Measurements from ENCODE around the gene JCHAIN. TPM values are rescaled to one million over a fixed set of nuclear protein-coding genes. Genes with fewer than 3 reads are reported as not detected.
"Not testable (repeated sequence)": the region's sequence is repeated elsewhere in the genome, so short reads cannot be mapped to it uniquely, and the experiment has no call there.

JCHAIN gene
- total RNA-seq, 1 donor from 2014 or later = not detected

DNA sequence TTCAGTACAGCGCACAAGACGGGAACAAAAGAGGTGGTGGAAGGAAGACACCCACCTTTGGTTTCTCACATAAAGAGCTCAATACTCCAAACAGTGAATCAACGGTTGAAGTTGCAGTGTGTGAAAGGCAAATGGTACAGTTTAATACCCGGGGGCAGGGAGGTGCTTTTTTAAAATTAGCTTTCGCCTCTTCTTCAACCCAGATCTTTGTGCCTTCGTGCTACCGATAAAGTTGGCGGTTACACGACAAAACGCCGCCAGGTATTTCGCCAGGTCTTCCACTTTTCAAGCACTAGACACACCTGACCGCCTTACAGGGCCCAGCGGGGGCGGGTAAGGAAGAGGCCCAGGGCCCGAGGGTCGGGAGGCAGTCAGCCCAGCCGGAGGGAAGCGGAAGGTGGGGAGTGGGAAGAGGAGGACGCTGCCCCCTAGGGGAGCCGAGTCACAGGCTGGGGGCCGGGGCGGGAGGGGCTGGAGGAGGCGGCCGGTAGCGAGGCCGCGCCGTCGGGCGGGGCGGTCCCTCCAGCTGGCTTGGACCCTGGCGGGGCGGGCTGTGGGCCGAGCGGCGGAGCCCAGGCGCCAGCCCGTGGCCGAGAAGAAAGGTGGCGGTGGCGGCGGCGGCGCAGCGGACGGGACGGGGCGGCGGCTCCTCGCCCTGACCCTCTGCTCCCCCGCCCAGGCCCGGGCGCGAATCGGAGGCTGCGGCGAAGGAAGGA, 38.1 kb upstream of the JCHAIN start:
- H3K4me2 ChIP-seq = peak overlapping the region; percentile 88
- peak overlapping the region; percentile 68 for H3K9ac ChIP-seq
- DNase-seq (ENCODE audit: low spot score) = peak; percentile 95
- peak overlapping the region; percentile 93 for H2AFZ ChIP-seq (replicated peaks)
- no peaks in the 10 kb centered on the region for H3K36me3 ChIP-seq
- H3K4me3 ChIP-seq = peak overlapping the region; percentile 82
- H3F3A ChIP-seq (ENCODE audit: low read depth) = peaks cover 35% of the 10 kb centered on the region
- peak overlapping the region; percentile 91 for H3K27ac ChIP-seq
- Mint-ChIP-seq H3K36me3 (no peaks in the 10 kb centered on the region), H3K27ac (peak overlapping the region; percentile 98), H3K4me3 (peak overlapping the region; percentile 93), H3K27me3 (ENCODE audit: insufficient read depth, low read depth) (no peaks in the 10 kb centered on the region), H3K4me1 (peaks cover 36% of the 10 kb centered on the region), H3K9me3 (no peaks in the 10 kb centered on the region)
- H4K20me1 ChIP-seq (ENCODE audit: low read depth) = peaks cover 14% of the 10 kb centered on the region
- peaks cover 21% of the 10 kb centered on the region for H3K4me1 ChIP-seq
- no peaks in the 10 kb centered on the region for H3K27me3 ChIP-seq
- TF ChIP-seq EZH2phosphoT487 (IDR thresholded peaks at IDR 0.05) (no peak), EZH2 (IDR thresholded peaks at IDR 0.05) (peak; percentile 11)
- TF ChIP-seq, protein P1, sequence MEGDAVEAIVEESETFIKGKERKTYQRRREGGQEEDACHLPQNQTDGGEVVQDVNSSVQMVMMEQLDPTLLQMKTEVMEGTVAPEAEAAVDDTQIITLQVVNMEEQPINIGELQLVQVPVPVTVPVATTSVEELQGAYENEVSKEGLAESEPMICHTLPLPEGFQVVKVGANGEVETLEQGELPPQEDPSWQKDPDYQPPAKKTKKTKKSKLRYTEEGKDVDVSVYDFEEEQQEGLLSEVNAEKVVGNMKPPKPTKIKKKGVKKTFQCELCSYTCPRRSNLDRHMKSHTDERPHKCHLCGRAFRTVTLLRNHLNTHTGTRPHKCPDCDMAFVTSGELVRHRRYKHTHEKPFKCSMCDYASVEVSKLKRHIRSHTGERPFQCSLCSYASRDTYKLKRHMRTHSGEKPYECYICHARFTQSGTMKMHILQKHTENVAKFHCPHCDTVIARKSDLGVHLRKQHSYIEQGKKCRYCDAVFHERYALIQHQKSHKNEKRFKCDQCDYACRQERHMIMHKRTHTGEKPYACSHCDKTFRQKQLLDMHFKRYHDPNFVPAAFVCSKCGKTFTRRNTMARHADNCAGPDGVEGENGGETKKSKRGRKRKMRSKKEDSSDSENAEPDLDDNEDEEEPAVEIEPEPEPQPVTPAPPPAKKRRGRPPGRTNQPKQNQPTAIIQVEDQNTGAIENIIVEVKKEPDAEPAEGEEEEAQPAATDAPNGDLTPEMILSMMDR (IDR thresholded peaks at IDR 0.05) = peak; percentile 57
- peaks cover 36% of the 10 kb centered on the region for H3K79me2 ChIP-seq (ENCODE audit: low read depth)
- no peaks in the 10 kb centered on the region for H3K9me3 ChIP-seq (ENCODE audit: low read depth)

DNA sequence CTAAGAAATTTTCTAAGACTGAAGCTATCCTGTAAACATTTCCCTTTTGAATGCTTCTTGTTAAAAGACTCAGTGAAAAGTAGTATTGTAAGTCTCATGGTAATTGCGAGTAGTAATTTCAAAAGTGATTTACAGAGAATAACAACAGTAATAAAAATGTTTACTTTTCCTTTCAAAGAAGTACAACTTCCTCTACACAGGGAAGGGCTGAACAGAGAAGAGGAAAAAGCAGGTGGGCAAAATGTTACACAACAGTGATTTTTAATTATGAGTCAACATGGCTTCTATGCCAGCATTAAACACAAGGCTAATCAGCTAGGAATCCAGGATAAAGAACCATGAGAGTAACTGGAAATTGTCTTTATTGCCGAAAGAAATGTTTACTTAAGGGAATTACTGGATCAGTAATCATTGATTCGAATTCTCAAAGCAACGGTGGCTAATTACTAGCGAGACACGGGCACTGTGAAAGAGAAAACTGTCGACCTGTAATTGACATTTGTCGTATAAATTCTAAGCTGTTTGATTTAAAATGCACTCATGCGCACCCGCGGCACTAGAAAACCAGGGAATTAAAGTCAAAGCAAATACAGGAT, 37.4 kb upstream of the JCHAIN start:
- H3K36me3 Mint-ChIP-seq = no peaks in the 10 kb centered on the region

DNA sequence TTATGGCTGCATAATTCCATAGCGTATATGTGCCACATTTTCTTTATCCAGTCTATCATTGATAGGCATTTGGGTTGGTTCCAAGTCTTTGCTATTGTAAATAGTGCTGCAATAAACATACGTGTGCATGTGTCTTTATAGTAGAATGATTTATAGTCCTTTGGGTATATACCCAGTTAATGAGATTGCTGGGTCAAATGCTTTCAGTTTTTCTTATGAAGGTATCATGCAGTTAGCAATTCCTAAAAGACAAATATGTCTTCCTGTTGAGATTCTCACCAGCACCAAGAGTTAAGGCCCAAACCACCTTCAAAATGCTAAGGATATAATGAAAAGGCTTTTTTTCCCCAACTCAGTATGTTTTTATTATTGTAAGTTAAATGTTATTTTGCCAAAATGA, 36.3 kb upstream of the JCHAIN start:
- H3K9me3 Mint-ChIP-seq; H3K4me2 ChIP-seq; H3K27ac ChIP-seq; DNase-seq (ENCODE audit: low spot score); H3K9ac ChIP-seq; H3K36me3 Mint-ChIP-seq; H3K27me3 ChIP-seq; H2AFZ ChIP-seq (replicated peaks); H3K4me3 Mint-ChIP-seq; H3K4me3 ChIP-seq; H3K36me3 ChIP-seq; H3K27me3 Mint-ChIP-seq (ENCODE audit: insufficient read depth, low read depth); H3K27ac Mint-ChIP-seq; H3K9me3 ChIP-seq (ENCODE audit: low read depth): not testable (repeated sequence)
- peaks cover 27% of the 10 kb centered on the region for H3K4me1 Mint-ChIP-seq
- Histone ChIP-seq H3F3A (ENCODE audit: low read depth) (peaks cover 30% of the 10 kb centered on the region), H3K4me1 (peaks cover 15% of the 10 kb centered on the region), H4K20me1 (ENCODE audit: low read depth) (peaks cover 13% of the 10 kb centered on the region), H3K79me2 (ENCODE audit: low read depth) (peaks cover 18% of the 10 kb centered on the region)

More for the DNA sequence above, 37.4 kb upstream of the JCHAIN start:
- no peaks in the 10 kb centered on the region for H3K27me3 Mint-ChIP-seq (ENCODE audit: insufficient read depth, low read depth)
- H2AFZ ChIP-seq (replicated peaks) = peak overlapping the region; percentile 93
- H3K27ac ChIP-seq = peak overlapping the region; percentile 91
- TF ChIP-seq, protein P1 (IDR thresholded peaks at IDR 0.05) = no peak
- TF ChIP-seq EZH2 (IDR thresholded peaks at IDR 0.05) (no peak), EZH2phosphoT487 (IDR thresholded peaks at IDR 0.05) (no peak)
- peaks cover 30% of the 10 kb centered on the region for H3F3A ChIP-seq (ENCODE audit: low read depth)
- peak overlapping the region; percentile 93 for H3K4me3 Mint-ChIP-seq
- H3K27ac Mint-ChIP-seq = peak overlapping the region; percentile 98
- H3K36me3 ChIP-seq = no peaks in the 10 kb centered on the region
- no peaks in the 10 kb centered on the region for H3K9me3 Mint-ChIP-seq
- peaks cover 29% of the 10 kb centered on the region for H3K4me1 Mint-ChIP-seq
- peak overlapping the region; percentile 88 for H3K4me2 ChIP-seq
- H4K20me1 ChIP-seq (ENCODE audit: low read depth) = peaks cover 13% of the 10 kb centered on the region
- H3K79me2 ChIP-seq (ENCODE audit: low read depth) = peaks cover 30% of the 10 kb centered on the region
- H3K4me1 ChIP-seq = peaks cover 15% of the 10 kb centered on the region
- no peaks in the 10 kb centered on the region for H3K9me3 ChIP-seq (ENCODE audit: low read depth)
- DNase-seq (ENCODE audit: low spot score) = peak; percentile 64
- peak overlapping the region; percentile 68 for H3K9ac ChIP-seq
- no peaks in the 10 kb centered on the region for H3K27me3 ChIP-seq
- peak overlapping the region; percentile 82 for H3K4me3 ChIP-seq

DNA sequence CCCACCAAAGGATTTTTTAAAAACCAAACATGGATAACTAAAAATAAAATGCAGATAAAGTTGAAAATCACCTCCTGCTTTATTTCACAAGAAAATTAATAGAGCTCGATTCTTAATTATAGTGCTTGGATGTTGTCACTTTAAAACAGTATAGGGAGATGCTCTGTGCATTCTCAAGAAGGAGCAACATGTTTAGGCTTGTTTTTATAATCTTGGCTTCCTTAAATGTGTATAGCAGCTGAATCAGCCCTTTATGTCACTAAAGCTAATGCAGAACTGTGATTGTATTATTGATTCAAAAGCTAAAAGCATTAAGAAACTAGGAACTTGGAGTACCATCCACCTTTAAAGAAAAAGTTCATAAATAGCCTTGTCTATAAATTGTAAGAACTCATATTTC, 35.0 kb upstream of the JCHAIN start:
- peaks cover 5% of the 10 kb centered on the region for H4K20me1 ChIP-seq (ENCODE audit: low read depth)
- no peaks in the 10 kb centered on the region for H3K9me3 ChIP-seq (ENCODE audit: low read depth)
- H3K9ac ChIP-seq = no peak overlapping the region
- peaks cover 5% of the 10 kb centered on the region for H3K79me2 ChIP-seq (ENCODE audit: low read depth)
- H3K36me3 ChIP-seq = no peaks in the 10 kb centered on the region
- no peak overlapping the region for H2AFZ ChIP-seq (replicated peaks)
- no peaks in the 10 kb centered on the region for H3K27me3 Mint-ChIP-seq (ENCODE audit: insufficient read depth, low read depth)
- H3K27me3 ChIP-seq = no peaks in the 10 kb centered on the region
- H3K27ac Mint-ChIP-seq = no peak overlapping the region
- TF ChIP-seq EZH2phosphoT487 (IDR thresholded peaks at IDR 0.05) (no peak), EZH2 (IDR thresholded peaks at IDR 0.05) (no peak)
- TF ChIP-seq, protein P1 (IDR thresholded peaks at IDR 0.05) = no peak
- H3K36me3 Mint-ChIP-seq = no peaks in the 10 kb centered on the region
- H3K4me1 ChIP-seq = peaks cover 6% of the 10 kb centered on the region
- H3F3A ChIP-seq (ENCODE audit: low read depth) = peaks cover 29% of the 10 kb centered on the region
- H3K4me2 ChIP-seq = no peak overlapping the region
- H3K4me3 ChIP-seq = no peak overlapping the region
- H3K4me3 Mint-ChIP-seq = no peak overlapping the region
- DNase-seq (ENCODE audit: low spot score) = no peak
- no peaks in the 10 kb centered on the region for H3K9me3 Mint-ChIP-seq
- H3K4me1 Mint-ChIP-seq = peaks cover 15% of the 10 kb centered on the region
- H3K27ac ChIP-seq = no peak overlapping the region

Data from neural progenitor cell (in vitro differentiated cells).